ENCODE data around the gene EPN3. TPM values are rescaled to one million over a fixed set of nuclear protein-coding genes. Genes with fewer than 3 reads are reported as not detected.

Gene EPN3
- total RNA-seq, 2 experiments from 2014 or later, result not detected

DNA sequence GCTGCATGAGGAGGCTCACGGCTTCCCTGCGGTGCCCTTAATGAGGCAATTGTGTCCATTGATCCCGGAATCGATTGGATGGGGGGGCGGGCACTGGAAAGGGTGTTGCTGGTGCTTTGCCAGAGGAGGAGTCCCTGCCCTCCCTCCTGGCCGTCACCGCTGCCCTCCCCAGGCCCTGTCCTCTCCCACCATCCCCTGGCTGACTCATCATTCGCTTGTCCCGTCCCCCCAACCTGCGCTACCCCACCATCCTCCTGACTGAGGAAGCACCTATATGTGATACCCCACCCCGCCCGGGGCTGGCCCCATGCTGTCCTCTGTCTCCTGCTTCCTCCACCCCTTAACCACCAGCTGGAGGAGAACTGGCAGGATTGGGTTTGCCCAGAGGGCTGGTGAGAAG lies 48.8 kb downstream of the EPN3 start:
- H3K27me3 Mint-ChIP-seq (ENCODE audit: low read depth), result peaks cover 6% of the 10 kb centered on the region
- intact Hi-C loops (cut with micrococcal nuclease), result no loop called here
- H3K36me3 Mint-ChIP-seq (ENCODE audit: low read depth), result no peaks in the 10 kb centered on the region
- no peak overlapping the region for H3K27ac Mint-ChIP-seq
- CTCF ChIA-PET, result no interaction called here
- no peaks in the 10 kb centered on the region for H3K4me1 Mint-ChIP-seq (ENCODE audit: low read depth)
- DNase-seq, result no peak
- no peak overlapping the region for H3K4me3 Mint-ChIP-seq
- no peaks in the 10 kb centered on the region for H3K9me3 Mint-ChIP-seq

DNA sequence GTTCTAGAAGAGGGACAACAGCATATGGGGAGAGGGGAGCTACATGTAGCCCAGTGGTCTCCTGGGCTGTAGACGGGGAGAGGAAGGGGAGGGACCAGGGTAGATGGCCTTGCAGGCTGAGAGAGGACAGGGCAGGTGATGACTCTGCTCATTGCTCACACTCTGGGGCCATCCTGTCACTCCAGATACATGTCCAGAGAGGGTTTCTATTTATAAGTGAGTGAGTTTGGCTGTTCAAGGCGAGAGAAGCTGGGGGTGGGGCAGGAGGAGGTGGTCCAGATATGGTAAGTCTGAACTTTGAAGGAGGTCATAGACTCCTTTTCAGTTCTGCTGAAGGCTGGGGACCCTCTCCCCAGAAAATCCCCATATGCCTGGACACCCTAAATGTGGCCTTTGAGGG lies 50.2 kb downstream of the EPN3 start:
- H3K4me1 Mint-ChIP-seq (ENCODE audit: low read depth), result no peaks in the 10 kb centered on the region
- intact Hi-C loops (cut with micrococcal nuclease), result no loop called here
- H3K27ac Mint-ChIP-seq, result no peak overlapping the region
- peaks cover 6% of the 10 kb centered on the region for H3K27me3 Mint-ChIP-seq (ENCODE audit: low read depth)
- no peak overlapping the region for H3K4me3 Mint-ChIP-seq
- DNase-seq, result no peak
- CTCF ChIA-PET, result interaction anchor here (0.6 kb wide), 1 partner anchor 104 kb away, joined by 3 read pairs; no protein-coding TSS in a partner anchor
- no peaks in the 10 kb centered on the region for H3K9me3 Mint-ChIP-seq
- no peaks in the 10 kb centered on the region for H3K36me3 Mint-ChIP-seq (ENCODE audit: low read depth)

DNA sequence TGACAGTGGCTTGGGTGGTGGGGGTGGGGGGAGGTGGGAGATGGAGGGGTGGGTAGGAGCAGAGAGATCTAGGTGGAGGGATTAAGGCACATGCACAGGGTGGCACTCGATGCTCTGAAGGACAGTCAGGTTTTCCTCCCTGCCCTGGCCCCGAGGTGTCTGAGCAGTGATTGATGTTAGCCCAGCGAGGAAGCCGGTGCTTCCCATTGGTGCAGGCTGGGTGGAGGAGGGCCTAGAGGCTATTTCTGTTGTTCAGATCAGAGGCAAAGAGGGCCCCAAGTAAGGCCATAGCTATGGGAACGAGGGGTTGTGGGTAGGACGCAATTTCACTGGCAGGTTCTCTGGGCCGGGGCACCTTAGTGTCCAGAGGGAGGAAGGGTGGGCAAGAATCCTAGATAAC lies 51.1 kb downstream of the EPN3 start:
- CTCF ChIA-PET, result interaction anchor here (1.2 kb wide), 1 partner anchor 21 kb away, joined by 4 read pairs; no protein-coding TSS in a partner anchor
- no peaks in the 10 kb centered on the region for H3K36me3 Mint-ChIP-seq (ENCODE audit: low read depth)

DNA sequence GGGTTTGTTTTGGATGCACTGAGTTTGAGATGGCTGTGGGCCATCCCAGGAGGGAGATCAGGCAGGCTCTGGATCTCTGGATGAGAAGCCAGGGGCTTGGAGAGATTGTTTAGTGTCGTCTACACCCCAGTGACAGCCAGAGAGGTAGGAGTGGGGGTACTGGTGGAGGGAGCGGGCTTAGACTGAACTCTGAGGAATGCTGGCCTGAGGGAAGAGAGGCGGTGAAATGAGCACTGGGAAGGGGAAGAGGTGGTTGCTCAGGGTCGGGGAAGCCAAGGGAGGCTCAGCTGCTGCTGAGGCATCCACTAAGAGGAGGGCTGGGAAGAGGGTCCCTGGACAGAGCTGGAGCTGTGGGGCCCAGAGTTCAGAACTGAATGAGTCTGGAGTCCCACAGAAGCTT lies 51.6 kb downstream of the EPN3 start:
- DNase-seq, result no peak
- no peaks in the 10 kb centered on the region for H3K9me3 Mint-ChIP-seq
- no peaks in the 10 kb centered on the region for H3K36me3 Mint-ChIP-seq (ENCODE audit: low read depth)
- H3K27me3 Mint-ChIP-seq (ENCODE audit: low read depth), result peaks cover 2% of the 10 kb centered on the region
- H3K4me1 Mint-ChIP-seq (ENCODE audit: low read depth), result no peaks in the 10 kb centered on the region
- intact Hi-C loops (cut with micrococcal nuclease), result no loop called here
- H3K4me3 Mint-ChIP-seq, result no peak overlapping the region
- CTCF ChIA-PET, result interaction anchor here (1.2 kb wide), 1 partner anchor 21 kb away, joined by 4 read pairs; no protein-coding TSS in a partner anchor
- no peak overlapping the region for H3K27ac Mint-ChIP-seq

More for the DNA sequence above, 51.1 kb downstream of the EPN3 start:
- H3K27me3 Mint-ChIP-seq (ENCODE audit: low read depth), result peaks cover 5% of the 10 kb centered on the region
- no peak overlapping the region for H3K27ac Mint-ChIP-seq
- H3K9me3 Mint-ChIP-seq, result no peaks in the 10 kb centered on the region
- no peak overlapping the region for H3K4me3 Mint-ChIP-seq
- intact Hi-C loops (cut with micrococcal nuclease), result no loop called here
- no peaks in the 10 kb centered on the region for H3K4me1 Mint-ChIP-seq (ENCODE audit: low read depth)
- no peak for DNase-seq

DNA sequence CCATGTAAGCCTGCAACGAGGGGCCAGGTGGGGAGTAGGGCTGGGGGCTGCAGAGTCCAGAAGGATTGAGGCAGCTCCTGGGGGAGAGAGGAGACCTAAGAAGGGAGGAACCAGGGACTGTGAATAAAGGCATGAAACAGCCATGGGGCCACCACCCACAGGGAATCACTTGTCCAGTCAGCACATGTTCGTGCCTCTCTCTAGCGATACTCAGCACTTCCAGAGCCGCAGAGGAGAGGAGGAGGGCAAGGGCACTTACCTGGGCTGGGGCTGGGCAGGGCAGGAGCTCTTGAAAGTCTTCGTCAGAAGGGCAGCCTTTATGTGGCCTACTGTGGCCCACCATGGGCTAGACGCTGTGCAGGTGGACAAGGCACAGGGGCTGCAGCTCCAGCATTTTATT lies 52.2 kb downstream of the EPN3 start:
- intact Hi-C loops (cut with micrococcal nuclease), result no loop called here
- DNase-seq, result no peak
- no peak overlapping the region for H3K27ac Mint-ChIP-seq
- no peaks in the 10 kb centered on the region for H3K4me1 Mint-ChIP-seq (ENCODE audit: low read depth)
- peaks cover 2% of the 10 kb centered on the region for H3K27me3 Mint-ChIP-seq (ENCODE audit: low read depth)
- H3K36me3 Mint-ChIP-seq (ENCODE audit: low read depth), result no peaks in the 10 kb centered on the region
- no peaks in the 10 kb centered on the region for H3K9me3 Mint-ChIP-seq
- CTCF ChIA-PET, result interaction anchor here (1.2 kb wide), 1 partner anchor 22 kb away, joined by 4 read pairs; no protein-coding TSS in a partner anchor
- H3K4me3 Mint-ChIP-seq, result no peak overlapping the region

DNA sequence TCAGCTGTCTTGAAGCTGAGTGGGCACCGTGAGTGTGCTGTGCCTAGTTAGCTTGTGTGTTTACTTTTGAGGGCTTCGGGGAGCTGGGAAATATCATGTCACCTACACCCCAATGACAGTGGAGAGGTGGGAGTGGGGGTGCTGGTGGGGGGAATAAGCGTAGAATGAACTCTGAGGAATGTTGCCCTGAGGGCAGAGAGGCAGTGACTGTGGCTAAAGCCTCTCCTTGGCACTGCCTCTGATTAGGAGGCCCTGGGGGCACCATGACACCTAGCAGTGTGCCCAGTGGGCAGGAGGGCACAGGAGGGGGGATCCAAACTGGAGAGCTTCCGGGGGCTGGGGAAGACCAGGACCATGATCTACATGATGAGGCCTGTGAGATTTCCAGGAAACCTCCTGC lies 52.8 kb downstream of the EPN3 start:
- H3K4me3 Mint-ChIP-seq, result no peak overlapping the region
- CTCF ChIA-PET, result no interaction called here
- no peaks in the 10 kb centered on the region for H3K36me3 Mint-ChIP-seq (ENCODE audit: low read depth)

DNA sequence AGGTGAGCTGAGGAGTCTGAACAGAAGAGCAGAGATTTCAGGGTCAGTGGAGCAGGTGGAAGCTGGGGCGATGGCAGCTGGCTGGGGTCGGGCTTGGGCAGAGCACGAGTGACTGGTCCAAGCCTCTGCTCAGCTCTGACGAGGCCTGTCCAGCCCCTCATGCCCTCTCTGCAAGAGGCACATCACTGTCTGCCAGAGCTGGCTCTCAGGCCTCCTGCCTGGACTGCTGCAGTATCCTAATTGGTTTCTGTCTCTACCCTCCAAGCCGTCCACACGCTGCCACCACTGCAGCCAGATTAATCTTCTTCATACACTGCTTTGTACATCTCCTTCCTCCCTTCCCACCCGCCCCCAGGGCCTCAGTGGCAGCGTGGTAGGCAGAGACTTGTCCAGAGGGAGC lies 53.4 kb downstream of the EPN3 start:
- Mint-ChIP-seq H3K27me3 (ENCODE audit: low read depth) (peaks cover 2% of the 10 kb centered on the region), H3K9me3 (no peaks in the 10 kb centered on the region), H3K4me3 (no peak overlapping the region), H3K36me3 (ENCODE audit: low read depth) (no peaks in the 10 kb centered on the region), H3K27ac (no peak overlapping the region), H3K4me1 (ENCODE audit: low read depth) (no peaks in the 10 kb centered on the region)
- CTCF ChIA-PET, result no interaction called here
- intact Hi-C loops (cut with micrococcal nuclease), result no loop called here
- no peak for DNase-seq

More for the DNA sequence above, 52.8 kb downstream of the EPN3 start:
- no peaks in the 10 kb centered on the region for H3K9me3 Mint-ChIP-seq
- no peak overlapping the region for H3K27ac Mint-ChIP-seq
- H3K4me1 Mint-ChIP-seq (ENCODE audit: low read depth), result no peaks in the 10 kb centered on the region
- H3K27me3 Mint-ChIP-seq (ENCODE audit: low read depth), result peaks cover 2% of the 10 kb centered on the region
- no peak for DNase-seq
- intact Hi-C loops (cut with micrococcal nuclease), result no loop called here

DNA sequence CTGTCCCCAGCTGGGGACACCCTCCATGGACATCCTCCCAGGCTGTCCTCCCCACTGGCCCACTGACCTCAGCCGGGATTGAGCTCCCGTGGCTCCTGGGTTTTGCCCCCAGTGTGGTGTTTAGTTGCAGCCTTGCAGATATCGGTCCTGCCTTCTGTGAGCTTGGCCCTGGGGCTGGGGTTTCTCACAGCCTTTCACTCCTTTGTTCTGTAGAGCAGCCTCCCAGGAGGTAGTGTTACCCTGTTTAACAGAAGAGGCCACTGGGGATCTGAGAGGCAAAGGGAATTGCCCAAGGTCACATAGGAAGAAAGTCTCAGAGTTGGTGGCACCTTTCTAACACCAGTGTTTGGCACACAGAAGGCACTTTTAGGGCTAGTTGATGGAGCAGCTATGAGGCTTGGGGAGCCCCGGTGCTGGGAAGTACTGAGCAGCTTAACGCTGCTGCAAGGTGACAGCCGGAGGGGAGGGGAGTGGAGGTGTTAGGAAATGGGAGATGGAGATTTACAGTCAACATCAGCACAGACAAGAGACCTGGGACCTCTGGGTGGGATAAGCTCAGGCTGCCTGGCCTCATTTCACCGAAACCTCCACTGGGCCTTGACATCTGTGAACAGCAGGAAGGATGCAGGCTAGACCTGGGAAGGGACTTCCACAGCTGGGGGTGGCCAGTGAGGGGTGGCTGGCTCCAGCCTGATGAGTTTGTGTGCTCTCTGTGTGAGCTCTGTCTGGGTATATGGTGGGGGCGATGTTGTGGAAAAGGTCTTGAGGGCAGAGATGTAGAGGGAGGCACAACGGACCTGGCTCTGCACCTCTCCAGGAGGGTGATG lies 54.1 kb downstream of the EPN3 start:
- H3K27ac Mint-ChIP-seq, result no peak overlapping the region
- no peaks in the 10 kb centered on the region for H3K4me1 Mint-ChIP-seq (ENCODE audit: low read depth)
- CTCF ChIA-PET, result no interaction called here
- no peaks in the 10 kb centered on the region for H3K36me3 Mint-ChIP-seq (ENCODE audit: low read depth)
- no peak overlapping the region for H3K4me3 Mint-ChIP-seq
- DNase-seq, result no peak
- H3K9me3 Mint-ChIP-seq, result no peaks in the 10 kb centered on the region
- intact Hi-C loops (cut with micrococcal nuclease), result no loop called here
- H3K27me3 Mint-ChIP-seq (ENCODE audit: low read depth), result no peaks in the 10 kb centered on the region

DNA sequence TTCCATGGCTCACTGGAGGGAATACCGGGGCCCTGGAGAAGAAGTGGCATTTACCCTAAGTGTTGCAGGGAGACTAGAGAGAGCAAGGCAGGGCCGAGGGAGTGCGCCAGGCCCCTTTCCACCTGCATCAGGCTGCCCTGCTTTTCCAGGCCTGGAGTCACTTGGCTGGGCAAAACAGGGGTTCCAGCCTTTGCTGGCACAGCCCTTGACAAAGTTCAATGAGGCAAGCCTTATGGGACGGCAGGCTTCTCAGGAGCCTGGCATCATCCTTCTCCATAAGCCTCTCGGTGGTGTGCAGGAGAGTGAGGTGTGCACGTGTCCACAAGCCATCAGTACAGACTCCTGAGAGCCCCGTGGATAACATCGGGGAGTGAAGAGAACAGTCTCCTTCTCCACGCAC lies 55.0 kb downstream of the EPN3 start:
- no peak for DNase-seq
- CTCF ChIA-PET, result no interaction called here
- no peaks in the 10 kb centered on the region for H3K27me3 Mint-ChIP-seq (ENCODE audit: low read depth)
- no peaks in the 10 kb centered on the region for H3K36me3 Mint-ChIP-seq (ENCODE audit: low read depth)
- H3K9me3 Mint-ChIP-seq, result no peaks in the 10 kb centered on the region
- H3K4me1 Mint-ChIP-seq (ENCODE audit: low read depth), result no peaks in the 10 kb centered on the region
- intact Hi-C loops (cut with micrococcal nuclease), result no loop called here
- H3K4me3 Mint-ChIP-seq, result no peak overlapping the region
- H3K27ac Mint-ChIP-seq, result no peak overlapping the region

DNA sequence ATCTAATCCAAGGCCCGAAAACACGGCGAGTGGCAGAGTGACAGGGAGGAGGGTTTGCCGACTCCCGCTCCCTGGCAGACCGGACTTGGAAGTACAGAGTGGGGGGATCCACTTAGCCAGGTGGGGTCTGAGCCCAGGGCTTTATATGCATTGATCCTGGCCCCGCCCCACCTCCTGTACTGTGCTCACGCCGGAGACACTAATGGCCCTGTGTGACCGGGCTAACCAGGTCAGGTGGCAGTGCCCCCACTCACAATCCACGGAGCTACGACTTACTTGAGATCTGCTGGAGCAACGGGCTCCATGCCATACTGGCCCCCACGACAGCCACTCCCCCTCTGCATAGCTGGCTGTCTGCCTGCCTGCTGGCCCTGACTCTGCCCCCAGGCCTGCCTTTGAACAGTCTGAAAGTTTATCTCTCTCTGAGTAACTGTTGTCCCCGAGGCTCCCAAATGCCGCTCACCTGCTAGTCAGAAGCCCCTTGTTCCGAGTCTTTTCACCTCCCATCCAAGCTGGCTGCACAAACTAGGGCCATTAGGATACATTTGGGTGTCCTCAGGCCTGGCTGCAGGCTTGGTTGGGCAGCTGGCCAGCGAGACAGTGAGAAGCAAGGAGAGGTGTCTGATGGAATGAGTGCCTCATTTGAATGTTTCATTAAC lies 56.0 kb downstream of the EPN3 start:
- H3K9me3 Mint-ChIP-seq, result no peaks in the 10 kb centered on the region
- no peaks in the 10 kb centered on the region for H3K4me1 Mint-ChIP-seq (ENCODE audit: low read depth)
- no peaks in the 10 kb centered on the region for H3K36me3 Mint-ChIP-seq (ENCODE audit: low read depth)
- intact Hi-C loops (cut with micrococcal nuclease), result no loop called here
- H3K27me3 Mint-ChIP-seq (ENCODE audit: low read depth), result no peaks in the 10 kb centered on the region
- no peak overlapping the region for H3K27ac Mint-ChIP-seq
- no peak for DNase-seq
- H3K4me3 Mint-ChIP-seq, result no peak overlapping the region
- CTCF ChIA-PET, result no interaction called here

DNA sequence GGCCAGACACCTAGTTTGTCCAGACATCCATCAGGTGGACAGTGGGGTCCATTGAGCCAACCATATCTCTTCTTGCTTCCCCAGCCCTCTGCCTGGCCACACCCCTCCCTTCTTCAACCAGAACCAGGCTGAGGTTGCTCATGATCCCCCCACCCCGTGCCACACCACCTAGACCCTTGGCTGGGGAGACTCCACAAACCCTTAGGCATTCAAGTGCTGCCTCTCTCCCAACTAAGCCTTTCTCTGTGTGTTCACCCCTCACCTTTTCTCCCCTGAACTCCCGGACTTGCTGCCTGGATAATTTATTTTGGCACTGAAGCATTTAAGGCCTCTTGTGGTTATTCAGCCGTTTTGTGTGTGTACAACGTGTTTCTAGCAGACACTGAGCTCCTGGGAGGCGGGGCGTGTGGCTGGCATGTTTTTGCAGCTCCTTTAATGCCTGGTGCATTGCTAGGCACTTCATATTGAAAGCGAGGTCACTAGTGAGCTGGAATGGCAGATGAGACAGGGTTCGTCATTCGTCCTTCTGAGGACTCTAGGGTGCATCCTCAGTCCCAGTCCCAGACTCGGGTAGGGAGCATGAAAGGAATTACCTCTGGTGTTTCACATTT lies 56.7 kb downstream of the EPN3 start:
- no peak overlapping the region for H3K27ac Mint-ChIP-seq

DNA sequence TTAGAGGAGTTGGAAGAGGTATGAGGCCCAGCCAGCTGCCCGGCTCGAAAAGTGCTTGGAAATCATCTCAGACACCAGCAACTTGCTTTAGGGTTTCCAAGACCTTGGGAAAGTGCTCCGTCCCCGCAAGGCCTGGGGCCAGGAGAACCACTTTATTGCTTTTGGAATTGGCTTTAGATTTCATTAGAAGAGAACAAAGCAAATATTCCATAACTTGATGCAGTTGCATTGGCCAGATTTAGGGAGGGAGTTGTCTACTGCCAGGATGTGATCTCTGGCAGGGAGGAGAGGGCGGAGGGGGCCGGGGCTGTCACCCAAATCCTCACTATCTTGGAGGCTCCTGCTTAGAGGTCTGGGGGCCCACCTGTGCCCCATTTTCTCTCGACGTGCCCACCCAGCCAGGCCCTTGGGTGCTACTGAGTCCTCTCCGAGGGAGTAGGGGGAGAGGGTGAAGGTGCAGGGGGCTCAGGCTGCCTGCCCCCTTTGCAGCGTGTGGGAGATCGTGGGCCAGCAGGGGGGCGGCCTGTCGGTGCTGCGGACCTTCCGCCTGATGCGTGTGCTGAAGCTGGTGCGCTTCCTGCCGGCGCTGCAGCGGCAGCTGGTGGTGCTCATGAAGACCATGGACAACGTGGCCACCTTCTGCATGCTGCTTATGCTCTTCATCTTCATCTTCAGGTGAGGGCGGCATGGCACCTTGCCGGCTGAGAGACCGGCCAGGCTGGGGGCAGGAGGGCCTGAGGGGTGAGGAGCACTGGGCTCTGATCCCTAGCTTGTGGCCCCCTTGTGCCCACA lies 58.6 kb downstream of the EPN3 start:
- no peaks in the 10 kb centered on the region for H3K27me3 Mint-ChIP-seq (ENCODE audit: low read depth)
- intact Hi-C loops (cut with micrococcal nuclease), result no loop called here
- DNase-seq, result no peak
- H3K4me3 Mint-ChIP-seq, result no peak overlapping the region
- no peaks in the 10 kb centered on the region for H3K36me3 Mint-ChIP-seq (ENCODE audit: low read depth)
- no peaks in the 10 kb centered on the region for H3K4me1 Mint-ChIP-seq (ENCODE audit: low read depth)
- CTCF ChIA-PET, result no interaction called here
- no peaks in the 10 kb centered on the region for H3K9me3 Mint-ChIP-seq
- H3K27ac Mint-ChIP-seq, result no peak overlapping the region

More for the DNA sequence above, 56.7 kb downstream of the EPN3 start:
- Mint-ChIP-seq H3K27me3 (ENCODE audit: low read depth) (no peaks in the 10 kb centered on the region), H3K36me3 (ENCODE audit: low read depth) (no peaks in the 10 kb centered on the region), H3K4me3 (no peak overlapping the region), H3K9me3 (no peaks in the 10 kb centered on the region), H3K4me1 (ENCODE audit: low read depth) (no peaks in the 10 kb centered on the region)
- no peak for DNase-seq
- intact Hi-C loops (cut with micrococcal nuclease), result no loop called here
- CTCF ChIA-PET, result no interaction called here

Data from activated naive CD4-positive, alpha-beta T cell treated with anti-CD3 and anti-CD28 coated beads for 36 hours (primary cell).